ENCODE data around the gene KCNT1. TPM values are rescaled to one million over a fixed set of nuclear protein-coding genes. Genes with fewer than 3 reads are reported as not detected.

KCNT1 gene
- total RNA-seq, 1 experiment from 2014 or later = 0.68 TPM

GRCh38 chr9:135712613-135713295 is 10.8 kb downstream of the KCNT1 start:
- TF ChIP-seq, protein P1, sequence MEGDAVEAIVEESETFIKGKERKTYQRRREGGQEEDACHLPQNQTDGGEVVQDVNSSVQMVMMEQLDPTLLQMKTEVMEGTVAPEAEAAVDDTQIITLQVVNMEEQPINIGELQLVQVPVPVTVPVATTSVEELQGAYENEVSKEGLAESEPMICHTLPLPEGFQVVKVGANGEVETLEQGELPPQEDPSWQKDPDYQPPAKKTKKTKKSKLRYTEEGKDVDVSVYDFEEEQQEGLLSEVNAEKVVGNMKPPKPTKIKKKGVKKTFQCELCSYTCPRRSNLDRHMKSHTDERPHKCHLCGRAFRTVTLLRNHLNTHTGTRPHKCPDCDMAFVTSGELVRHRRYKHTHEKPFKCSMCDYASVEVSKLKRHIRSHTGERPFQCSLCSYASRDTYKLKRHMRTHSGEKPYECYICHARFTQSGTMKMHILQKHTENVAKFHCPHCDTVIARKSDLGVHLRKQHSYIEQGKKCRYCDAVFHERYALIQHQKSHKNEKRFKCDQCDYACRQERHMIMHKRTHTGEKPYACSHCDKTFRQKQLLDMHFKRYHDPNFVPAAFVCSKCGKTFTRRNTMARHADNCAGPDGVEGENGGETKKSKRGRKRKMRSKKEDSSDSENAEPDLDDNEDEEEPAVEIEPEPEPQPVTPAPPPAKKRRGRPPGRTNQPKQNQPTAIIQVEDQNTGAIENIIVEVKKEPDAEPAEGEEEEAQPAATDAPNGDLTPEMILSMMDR (conservative IDR thresholded peaks at IDR 0.05) = no peak
- Histone ChIP-seq H3T11ph (ENCODE audit: low read length) (no peak overlapping the region), H2AK5ac (ENCODE audit: insufficient read length, low read length) (no peak overlapping the region), H3K4me2 (ENCODE audit: insufficient read depth, insufficient read length, low read length) (no peak overlapping the region), H3K18ac (ENCODE audit: insufficient read length, low read depth, low read length) (no peak overlapping the region), H3K23ac (ENCODE audit: insufficient read length, low read depth, low read length) (no peak overlapping the region), H2BK12ac (ENCODE audit: insufficient read length, low read depth, low read length) (no peak overlapping the region), H3K4ac (ENCODE audit: low read depth, low read length) (no peak overlapping the region), H3K4me1 (ENCODE audit: insufficient read depth, low read length) (no peaks in the 10 kb centered on the region), H3K9ac (ENCODE audit: extremely low read depth, insufficient read length, low read length) (no peak overlapping the region), H3K27me3 (ENCODE audit: insufficient read depth, low read length) (peaks cover 6% of the 10 kb centered on the region; the same call in 1 of the 2 replicates), H4K91ac (ENCODE audit: insufficient read length, low read depth, low read length) (no peak overlapping the region), H3K79me2 (ENCODE audit: insufficient read depth, low read length) (no peaks in the 10 kb centered on the region), H4K5ac (ENCODE audit: insufficient read length, low read depth, low read length) (no peak overlapping the region), H3K14ac (ENCODE audit: insufficient read depth, low read length) (no peak overlapping the region; the same call in 1 of the 2 replicates), H3K23me2 (ENCODE audit: insufficient read length, low read depth, low read length, poor library complexity, severe bottlenecking) (no peaks in the 10 kb centered on the region), H2AFZ (ENCODE audit: low read length) (no peak overlapping the region), H2BK15ac (ENCODE audit: low read depth, low read length) (no peak overlapping the region), H2BK120ac (ENCODE audit: low read depth, low read length, poor library complexity, severe bottlenecking) (no peak overlapping the region), H3K9me3 (ENCODE audit: control insufficient read depth, low read depth, low read length) (no peaks in the 10 kb centered on the region), H2BK5ac (ENCODE audit: insufficient read length, low read length) (no peak overlapping the region), H3K79me1 (ENCODE audit: insufficient read depth, low read depth, low read length, poor library complexity, severe bottlenecking) (no peaks in the 10 kb centered on the region), H4K20me1 (ENCODE audit: control insufficient read depth, insufficient read depth, insufficient read length) (no peaks in the 10 kb centered on the region), H4K8ac (replicated peaks; ENCODE audit: insufficient read length, low read depth, low read length) (no peak overlapping the region), H2BK20ac (ENCODE audit: low read depth, low read length, poor library complexity, severe bottlenecking) (no peak overlapping the region), H3K27ac (ENCODE audit: insufficient read length, low read depth, low read length) (no peak overlapping the region), H3K56ac (ENCODE audit: insufficient read length, low read depth, low read length) (no peak overlapping the region)
- no peaks in the 10 kb centered on the region; a peak in 1 of 5 replicates for H3K9me3 Mint-ChIP-seq
- H3K36me3 Mint-ChIP-seq (ENCODE audit: insufficient read depth in 1 of 3, low read depth in 3 of 3) = no peaks in the 10 kb centered on the region
- DNase-seq = no peak
- peaks cover 54% of the 10 kb centered on the region for H3K27me3 Mint-ChIP-seq (ENCODE audit: low read depth)
- no CpG with 5 or more reads among the region's 16 CpGs for WGBS (ENCODE audit: extremely low coverage, insufficient read length, low lambda C conversion rate)
- no peak overlapping the region for H3K27ac Mint-ChIP-seq
- peak overlapping the region in 1 of 2 experiments; percentile 26; a peak in 1 of 5 replicates for H3K4me3 Mint-ChIP-seq
- peaks cover 0 to 5% of the 10 kb centered on the region in 2 experiments; a peak in 1 of 4 replicates for H3K4me1 Mint-ChIP-seq
